ENCODE data around the gene RELL1. TPM values are rescaled to one million over a fixed set of nuclear protein-coding genes. Genes with fewer than 3 reads are reported as not detected.

The RELL1 gene
- total RNA-seq, 1 donor from 2014 or later = 36.6 TPM

GRCh38 chr4:37561803-37562207 is 124.4 kb downstream of the RELL1 start:
- Mint-ChIP-seq H3K4me1 (ENCODE audit: unreplicated experiment) (no peaks in the 10 kb centered on the region), H3K27me3 (ENCODE audit: unreplicated experiment) (no peaks in the 10 kb centered on the region), H3K36me3 (ENCODE audit: low read depth, unreplicated experiment) (no peaks in the 10 kb centered on the region), H3K27ac (ENCODE audit: unreplicated experiment) (no peak overlapping the region), H3K9me3 (ENCODE audit: unreplicated experiment) (no peaks in the 10 kb centered on the region), H3K4me3 (ENCODE audit: unreplicated experiment) (no peak overlapping the region)
- no peak for TF ChIP-seq CTCF (IDR thresholded peaks at IDR 0.05; ENCODE audit: unreplicated experiment)
- no peak for DNase-seq (ENCODE audit: low spot score)

- no peak for DNase-seq (ENCODE audit: low spot score)
- Mint-ChIP-seq H3K27me3 (ENCODE audit: unreplicated experiment) (no peaks in the 10 kb centered on the region), H3K4me3 (ENCODE audit: unreplicated experiment) (no peak overlapping the region), H3K4me1 (ENCODE audit: unreplicated experiment) (no peaks in the 10 kb centered on the region), H3K36me3 (ENCODE audit: low read depth, unreplicated experiment) (no peaks in the 10 kb centered on the region), H3K9me3 (ENCODE audit: unreplicated experiment) (no peaks in the 10 kb centered on the region), H3K27ac (ENCODE audit: unreplicated experiment) (no peak overlapping the region)
- no peak for TF ChIP-seq CTCF (IDR thresholded peaks at IDR 0.05; ENCODE audit: unreplicated experiment)
These were observed 124.9 kb downstream of the RELL1 start for GRCh38 chr4:37561196-37561802.

Other genes starting within 250 kb of the RELL1 start
- gene PGM2, start 140.3 kb upstream of the RELL1 start, total RNA-seq (ENCODE audit: unreplicated experiment) = 16.6 TPM
- 139 TPM for gene TBC1D1, start 204.7 kb upstream of the RELL1 start, total RNA-seq (ENCODE audit: unreplicated experiment)